ENCODE data around the gene KCTD13. TPM values are rescaled to one million over a fixed set of nuclear protein-coding genes. Genes with fewer than 3 reads are reported as not detected.

The KCTD13 gene
- total RNA-seq, 2 donors from 2014 or later: 21.5 to 27.5 TPM

- 86 to 91% methylated on average over 3 to 4 of the region's 4 CpGs for WGBS, 2 experiments (ENCODE audit: insufficient coverage in 1 of 2, insufficient read length in 1 of 2)
- no peaks in the 10 kb centered on the region for H3K36me3 ChIP-seq (ENCODE audit: control insufficient read depth, insufficient read depth, low read length)
- Mint-ChIP-seq H3K27ac (no peak overlapping the region), H3K9me3 (peaks cover 1% of the 10 kb centered on the region), H3K36me3 (ENCODE audit: low read depth) (no peaks in the 10 kb centered on the region), H3K4me3 (no peak overlapping the region), H3K4me1 (peaks cover 7% of the 10 kb centered on the region), H3K27me3 (ENCODE audit: insufficient read depth) (no peaks in the 10 kb centered on the region)
- no peaks in the 10 kb centered on the region for H3K9me3 ChIP-seq (ENCODE audit: control insufficient read depth, low read length)
- H3K9ac ChIP-seq (ENCODE audit: extremely low read depth, low read length, poor library complexity, severe bottlenecking): no peak overlapping the region
- no peak overlapping the region for H3K27ac ChIP-seq (ENCODE audit: low read depth, low read length)
- no peak for DNase-seq
- H3K4me3 ChIP-seq (ENCODE audit: low read length): no peak overlapping the region
- H3K4me1 ChIP-seq (ENCODE audit: control insufficient read depth, insufficient read depth, low read length): peaks cover 7% of the 10 kb centered on the region
- TF ChIP-seq CTCF (conservative IDR thresholded peaks at IDR 0.05): no peak
- no peaks in the 10 kb centered on the region for H3K27me3 ChIP-seq (ENCODE audit: control insufficient read depth, insufficient read depth, low read length, poor library complexity, severe bottlenecking)
Observed at GRCh38 chr16:29950806-29951461, 24.9 kb upstream of the KCTD13 start.

DNA sequence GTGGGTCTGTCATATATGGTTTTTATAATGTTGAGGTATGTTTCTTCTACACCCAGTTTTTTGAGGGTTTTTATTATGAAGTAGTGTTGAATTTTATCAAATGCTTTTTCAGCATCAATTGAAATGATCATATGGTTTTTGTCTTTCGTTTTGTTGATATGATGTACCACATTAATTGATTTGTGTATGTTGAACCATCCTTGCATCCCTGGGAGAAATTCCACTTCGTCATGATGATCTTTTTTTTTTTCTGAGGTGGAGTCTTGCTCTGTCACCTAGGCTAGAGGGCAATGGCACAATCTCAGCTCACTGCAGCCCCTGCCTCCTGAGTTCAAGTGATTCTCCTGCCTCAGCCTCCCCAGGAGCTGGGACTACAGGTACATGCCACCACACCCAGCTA, 21.9 kb upstream of the KCTD13 start:
- H3K4me3 Mint-ChIP-seq: no peak overlapping the region
- H3K36me3 ChIP-seq (ENCODE audit: control insufficient read depth, insufficient read depth, low read length): no peaks in the 10 kb centered on the region
- H3K9me3 ChIP-seq (ENCODE audit: control insufficient read depth, low read length): no peaks in the 10 kb centered on the region
- no peaks in the 10 kb centered on the region for H3K27me3 ChIP-seq (ENCODE audit: control insufficient read depth, insufficient read depth, low read length, poor library complexity, severe bottlenecking)
- no peak overlapping the region for H3K4me3 ChIP-seq (ENCODE audit: low read length)
- H3K4me1 Mint-ChIP-seq: peaks cover 19% of the 10 kb centered on the region
- H3K27ac ChIP-seq (ENCODE audit: low read depth, low read length): no peak overlapping the region
- no peak overlapping the region for H3K9ac ChIP-seq (ENCODE audit: extremely low read depth, low read length, poor library complexity, severe bottlenecking)
- WGBS, 2 experiments (ENCODE audit: insufficient coverage in 1 of 2, insufficient read length in 1 of 2): 82 to 94% methylated on average over 2 of the region's 2 CpGs
- H3K4me1 ChIP-seq (ENCODE audit: control insufficient read depth, insufficient read depth, low read length): peaks cover 12% of the 10 kb centered on the region
- H3K27me3 Mint-ChIP-seq (ENCODE audit: insufficient read depth): no peaks in the 10 kb centered on the region
- TF ChIP-seq CTCF (conservative IDR thresholded peaks at IDR 0.05): no peak
- peaks cover 1% of the 10 kb centered on the region for H3K9me3 Mint-ChIP-seq
- no peak for DNase-seq
- H3K27ac Mint-ChIP-seq: no peak overlapping the region
- no peaks in the 10 kb centered on the region for H3K36me3 Mint-ChIP-seq (ENCODE audit: low read depth)

DNA sequence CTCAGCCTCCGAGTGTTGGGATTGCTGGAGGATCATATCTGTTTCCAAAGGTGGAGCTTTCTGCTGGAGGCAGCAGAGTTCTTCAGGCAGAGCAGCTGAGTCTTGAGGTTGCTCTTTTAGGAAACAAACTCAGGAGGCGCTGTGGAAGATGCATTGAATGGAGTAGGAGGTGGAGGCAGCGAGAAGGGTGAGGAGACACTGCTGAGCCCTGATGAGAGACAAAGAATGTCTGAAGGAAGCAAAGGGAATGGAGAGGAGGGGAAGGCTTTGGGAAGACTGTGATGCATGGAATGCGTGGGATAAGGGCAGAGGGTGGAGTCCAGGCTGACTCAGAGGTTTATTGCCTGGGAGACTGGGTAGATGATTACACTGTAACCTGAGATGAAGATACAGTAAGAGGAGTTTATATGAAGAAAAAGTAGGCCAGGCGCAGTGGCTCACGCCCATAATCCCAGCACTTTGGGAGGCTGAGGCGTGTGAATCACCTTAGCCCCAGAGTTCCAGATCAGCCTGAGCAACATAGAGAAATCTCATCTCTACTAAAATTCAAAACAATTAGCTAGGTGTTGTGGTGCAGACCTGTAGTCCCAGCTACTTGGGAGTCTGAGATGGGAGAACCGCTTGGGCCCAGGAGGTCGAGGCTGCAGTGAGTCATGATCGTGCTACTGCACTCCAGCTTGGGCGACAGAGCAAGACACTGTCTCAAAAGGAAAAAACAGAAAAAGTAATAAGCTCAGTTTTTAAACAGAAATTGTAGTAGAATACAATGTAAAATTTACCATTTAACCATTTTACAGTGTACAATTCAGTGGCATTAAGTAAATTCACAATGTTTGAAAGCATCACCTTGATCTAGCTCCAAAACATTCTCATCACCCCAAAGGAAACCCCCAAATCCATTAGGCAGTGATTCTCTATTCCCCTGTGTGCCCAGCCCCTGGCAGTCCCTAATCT, 18.1 kb upstream of the KCTD13 start:
- peak overlapping the region; percentile 27 for H3K27ac ChIP-seq (ENCODE audit: low read depth, low read length)
- no peak overlapping the region for H3K4me3 ChIP-seq (ENCODE audit: low read length)
- H3K4me1 ChIP-seq (ENCODE audit: control insufficient read depth, insufficient read depth, low read length): peaks cover 5% of the 10 kb centered on the region
- H3K4me3 Mint-ChIP-seq: no peak overlapping the region
- H3K9me3 ChIP-seq (ENCODE audit: control insufficient read depth, low read length): peaks cover 7% of the 10 kb centered on the region
- H3K36me3 ChIP-seq (ENCODE audit: control insufficient read depth, insufficient read depth, low read length): no peaks in the 10 kb centered on the region
- H3K27ac Mint-ChIP-seq: peak overlapping the region; percentile 93
- DNase-seq: peak; percentile 90
- no peaks in the 10 kb centered on the region for H3K27me3 ChIP-seq (ENCODE audit: control insufficient read depth, insufficient read depth, low read length, poor library complexity, severe bottlenecking)
- H3K9me3 Mint-ChIP-seq: peaks cover 7% of the 10 kb centered on the region
- peak; percentile 60 for TF ChIP-seq CTCF (conservative IDR thresholded peaks at IDR 0.05)
- H3K27me3 Mint-ChIP-seq (ENCODE audit: insufficient read depth): peaks cover 5% of the 10 kb centered on the region
- peak overlapping the region; percentile 47 for H3K9ac ChIP-seq (ENCODE audit: extremely low read depth, low read length, poor library complexity, severe bottlenecking)
- WGBS, 2 experiments (ENCODE audit: insufficient coverage in 1 of 2, insufficient read length in 1 of 2): 65 to 69% methylated on average over 7 to 11 of the region's 11 CpGs
- peaks cover 14% of the 10 kb centered on the region for H3K4me1 Mint-ChIP-seq
- no peaks in the 10 kb centered on the region for H3K36me3 Mint-ChIP-seq (ENCODE audit: low read depth)
